ENCODE measurements around the gene DCAF16.
A peak's percentile ranks its signal among the peaks of the same experiment; 100 is the strongest.
"Not testable (repeated sequence)": the region's sequence is repeated elsewhere in the genome, so short reads cannot be mapped to it uniquely, and the experiment has no call there.

DCAF16 gene

DNA sequence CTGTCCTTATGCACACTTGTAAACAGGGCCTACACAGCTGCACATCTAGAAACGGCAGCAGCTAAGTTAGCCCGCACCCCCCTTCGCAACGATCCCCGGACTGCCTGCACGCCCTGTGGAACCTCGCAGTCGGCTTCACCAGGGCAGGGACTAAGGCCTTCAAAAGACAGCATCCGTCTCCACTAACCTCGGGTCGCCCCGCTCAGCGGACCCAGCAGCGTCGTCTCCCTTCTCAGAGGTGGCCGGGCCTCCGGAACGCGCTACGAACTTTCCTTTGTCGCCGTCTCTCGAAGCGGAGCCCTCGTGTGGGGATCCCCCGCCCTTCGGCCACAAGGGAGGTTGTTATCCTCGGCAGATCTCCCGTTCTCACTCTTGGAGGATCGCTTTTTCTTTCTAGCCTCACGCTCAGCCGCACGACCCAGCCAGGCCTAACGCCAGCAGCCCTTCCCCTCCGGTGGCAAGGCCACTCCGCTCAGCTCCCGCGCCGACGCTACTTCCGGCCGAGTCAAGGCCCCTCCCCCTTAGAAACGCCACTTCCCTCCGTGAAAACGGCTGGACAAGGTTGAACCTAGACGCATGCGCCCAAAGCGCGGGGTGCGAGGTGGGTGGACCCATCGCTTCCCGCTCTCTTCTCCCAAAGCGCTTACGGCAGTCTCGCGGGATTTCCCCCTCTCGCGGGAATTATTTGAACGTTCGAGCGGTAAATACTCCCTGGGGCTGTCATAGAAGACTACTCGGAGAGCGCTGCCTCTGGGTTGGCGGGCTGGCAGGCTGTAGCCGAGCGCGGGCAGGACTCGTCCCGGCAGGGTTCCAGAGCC lies at the start of gene DCAF16, which contains the start of gene NCAPG:
Gene DCAF16, minus strand, starts transcription at position 498 of the 818 bp plus-strand sequence. CDS start 6,616 bp downstream, outside the sequence.
Gene NCAPG, plus strand, starts transcription at position 720 of the 818 bp plus-strand sequence. CDS start 99 bp downstream, outside the sequence.
- DNase-seq (ENCODE audit: low read depth) = peak; percentile 99

DNA sequence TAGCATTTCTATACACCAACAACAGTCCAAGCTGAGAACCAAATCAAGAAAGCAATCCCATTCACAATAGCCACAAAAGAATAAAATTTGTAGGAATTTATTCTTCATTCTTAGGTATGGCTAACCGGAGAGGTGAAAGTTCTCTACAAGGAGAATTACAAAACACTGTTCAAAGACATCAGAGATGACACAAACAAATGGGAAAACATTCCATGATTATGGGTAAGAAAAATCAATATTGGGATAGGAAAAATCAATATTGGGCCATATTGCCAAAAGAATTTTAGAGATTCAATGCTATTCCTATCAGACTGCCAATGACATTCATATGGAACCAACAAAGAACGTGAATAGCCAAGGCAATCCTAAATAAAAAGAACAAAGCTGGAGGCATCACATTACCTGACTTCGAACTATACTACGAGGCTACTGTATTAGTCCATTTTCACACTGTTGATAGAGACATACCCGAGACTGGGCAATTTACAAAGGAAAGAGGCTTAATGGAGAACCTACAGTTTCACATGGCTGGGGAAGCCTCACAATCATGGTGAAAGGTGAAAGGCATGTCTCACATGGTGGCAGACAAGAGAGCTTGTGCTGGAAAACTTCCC lies 49.3 kb upstream of the DCAF16 start:
- DNase-seq (ENCODE audit: low read depth) = no peak

DNA sequence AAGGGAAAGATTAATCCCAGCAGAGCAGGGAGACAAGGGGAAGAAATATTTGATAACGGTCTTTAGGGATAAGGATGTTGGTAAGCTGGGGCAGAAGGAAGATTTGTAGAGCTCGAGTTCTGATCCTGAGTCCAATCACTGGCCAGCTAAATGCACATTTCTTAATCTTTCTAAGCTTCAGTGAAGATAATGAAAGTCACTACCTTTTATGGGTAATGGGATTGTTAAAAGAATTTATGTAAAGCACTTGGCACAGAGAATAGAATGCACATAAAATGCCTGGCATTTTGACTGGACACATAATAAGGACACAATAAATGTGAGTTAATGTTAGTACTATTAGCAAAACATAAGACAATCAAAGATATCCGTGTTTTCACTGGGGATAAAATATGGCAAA lies 43.5 kb upstream of the DCAF16 start:
- no peak for DNase-seq (ENCODE audit: low read depth)

DNA sequence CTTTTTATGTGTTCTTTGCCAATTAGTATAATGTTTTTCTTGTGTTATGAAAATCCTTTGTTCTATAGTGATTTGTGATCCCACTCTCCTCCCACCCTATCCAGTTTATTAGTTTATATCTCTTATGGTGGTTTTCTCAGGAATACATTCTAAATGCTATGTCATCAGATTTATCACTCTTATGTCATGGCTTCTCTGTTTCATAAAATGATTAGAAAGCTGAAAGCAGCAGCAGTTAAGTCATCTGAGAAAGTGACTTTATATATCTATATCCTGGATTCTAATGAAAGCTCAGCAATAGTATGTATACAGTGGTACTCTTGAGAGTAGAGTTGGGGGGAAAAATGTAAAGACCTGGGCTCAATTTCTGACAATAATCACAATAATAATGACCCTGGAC lies 41.4 kb upstream of the DCAF16 start:
- no peak for DNase-seq (ENCODE audit: low read depth)

DNA sequence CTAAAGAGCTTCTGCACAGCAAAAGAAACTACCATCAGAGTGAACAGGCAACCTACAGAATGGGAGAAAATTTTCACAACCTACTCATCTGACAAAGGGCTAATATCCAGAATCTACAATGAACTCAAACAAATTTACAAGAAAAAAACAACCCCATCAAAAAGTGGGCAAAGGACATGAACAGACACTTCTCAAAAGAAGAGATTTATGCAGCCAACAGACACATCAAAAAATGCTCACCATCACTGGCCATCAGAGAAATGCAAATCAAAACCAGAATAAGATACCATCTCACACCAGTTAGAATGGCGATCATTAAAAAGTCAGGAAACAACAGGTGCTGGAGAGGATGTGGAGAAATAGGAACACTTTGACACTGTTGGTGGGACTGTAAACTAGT lies 39.7 kb upstream of the DCAF16 start:
- not testable (repeated sequence) for DNase-seq (ENCODE audit: low read depth)

DNA sequence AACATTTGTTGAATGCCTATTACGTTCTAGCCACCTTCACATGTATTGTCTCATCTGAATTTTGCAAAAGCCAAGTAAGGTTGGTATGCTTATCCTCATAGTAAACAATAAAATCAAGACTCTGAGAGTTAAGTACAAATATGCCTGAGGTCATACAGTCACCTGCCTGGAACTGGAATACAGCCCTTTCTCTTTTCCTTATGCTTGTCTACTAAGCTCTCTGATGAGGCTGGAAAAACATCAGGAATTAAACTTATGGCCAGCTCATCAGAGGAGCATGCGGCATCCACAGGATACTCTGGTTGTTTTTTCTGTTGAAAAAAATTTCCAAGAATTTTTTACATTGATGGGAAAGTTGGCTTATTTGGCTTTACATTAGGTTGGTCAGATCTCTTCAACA lies 35.7 kb upstream of the DCAF16 start:
- DNase-seq (ENCODE audit: low read depth) = no peak

DNA sequence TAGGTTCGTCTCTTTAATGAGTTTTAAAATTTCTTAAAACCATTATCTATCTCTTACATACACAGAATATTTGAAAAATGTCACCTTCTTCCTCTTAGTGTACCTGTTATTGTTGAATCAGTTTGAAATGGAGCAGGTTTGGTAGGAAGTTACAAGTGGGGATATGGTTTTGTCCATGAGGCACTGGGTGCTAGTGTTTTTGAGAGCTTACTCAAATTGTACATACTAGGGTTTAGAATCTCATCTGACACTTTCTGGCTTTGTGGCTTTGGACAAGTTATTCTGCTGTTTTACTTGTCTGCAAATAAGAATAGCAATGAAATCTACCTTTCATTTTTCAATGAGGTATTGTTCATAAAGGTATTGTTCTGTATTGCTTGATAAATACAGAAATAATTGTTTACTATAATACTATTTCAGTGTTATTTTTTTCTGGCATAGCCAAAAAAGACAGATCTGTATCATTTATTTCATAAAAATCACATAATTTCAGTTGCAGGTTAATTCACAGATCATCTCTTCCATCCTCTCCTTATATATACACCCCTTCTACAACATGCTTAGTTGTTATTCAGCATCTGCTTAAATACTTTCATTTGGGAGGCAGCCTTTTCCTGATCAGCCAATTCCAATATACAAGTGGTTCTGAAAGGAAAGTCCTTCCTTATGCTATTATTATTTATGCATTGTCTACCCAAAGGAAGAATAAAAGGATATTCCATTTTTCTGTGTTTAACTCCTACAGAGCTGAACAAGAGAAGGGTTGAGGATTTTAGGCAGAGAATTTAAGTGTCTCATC lies 13.5 kb upstream of the DCAF16 start:
- no peak for DNase-seq (ENCODE audit: low read depth)

DNA sequence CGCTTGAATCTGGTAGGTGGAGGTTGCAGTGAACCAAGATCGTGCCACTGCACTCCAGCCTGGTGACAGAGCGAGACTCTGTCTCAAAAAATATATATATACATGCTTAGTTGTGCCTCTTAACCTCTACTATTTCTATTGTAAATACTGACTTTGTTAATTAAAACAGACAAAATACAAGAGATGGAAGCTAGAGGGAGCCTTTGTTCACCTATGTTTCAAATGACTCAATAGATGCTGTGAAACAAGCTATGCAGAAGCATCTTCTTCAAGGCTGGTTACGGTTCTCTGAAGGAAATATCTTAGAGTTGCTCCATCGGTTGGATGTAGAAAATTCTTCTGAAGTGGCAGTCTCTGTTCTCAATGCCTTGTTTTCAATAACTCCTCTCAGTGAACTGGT lies 6.5 kb upstream of the DCAF16 start:
- DNase-seq (ENCODE audit: low read depth) = no peak

DNA sequence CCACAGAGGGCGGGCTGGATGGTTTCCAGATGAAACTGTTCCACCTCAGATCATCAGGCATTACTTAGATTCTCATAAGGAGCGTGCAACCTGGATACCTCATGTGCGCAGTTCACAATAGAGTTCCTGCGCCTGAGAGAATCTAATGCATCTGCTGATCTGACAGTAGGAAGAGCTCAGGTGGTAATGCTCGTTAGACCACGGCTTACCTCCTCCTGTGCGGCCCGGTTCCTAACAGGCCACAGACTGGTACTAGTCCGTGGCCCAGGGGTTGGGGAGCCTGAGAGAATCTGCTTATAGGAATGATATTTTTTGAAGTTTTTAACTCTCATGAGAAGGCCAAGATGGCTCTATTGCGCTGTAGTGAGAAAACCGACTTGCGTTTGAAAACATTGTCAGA lies 5.6 kb upstream of the DCAF16 start:
- no peak for DNase-seq (ENCODE audit: low read depth)

DNA sequence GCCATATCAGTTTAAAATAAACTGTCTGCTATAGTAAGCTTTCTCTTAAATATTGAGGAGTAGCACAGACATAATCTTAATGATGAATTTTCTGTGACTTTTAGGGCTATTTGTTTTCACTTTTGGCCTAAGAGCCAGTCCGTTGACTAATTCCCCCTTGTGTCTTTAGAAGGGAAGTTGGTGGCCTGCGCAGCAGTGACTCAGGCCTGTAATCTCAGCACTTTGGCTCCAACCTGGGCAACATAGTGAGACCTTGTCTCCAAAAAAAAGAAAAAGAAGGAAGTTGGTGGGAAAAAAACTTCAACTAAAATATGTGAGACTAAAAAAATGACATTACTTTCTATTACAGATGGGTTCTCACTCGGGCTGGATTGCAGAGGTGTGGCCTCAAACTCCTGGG lies 3.6 kb upstream of the DCAF16 start:
- no peak for DNase-seq (ENCODE audit: low read depth)

DNA sequence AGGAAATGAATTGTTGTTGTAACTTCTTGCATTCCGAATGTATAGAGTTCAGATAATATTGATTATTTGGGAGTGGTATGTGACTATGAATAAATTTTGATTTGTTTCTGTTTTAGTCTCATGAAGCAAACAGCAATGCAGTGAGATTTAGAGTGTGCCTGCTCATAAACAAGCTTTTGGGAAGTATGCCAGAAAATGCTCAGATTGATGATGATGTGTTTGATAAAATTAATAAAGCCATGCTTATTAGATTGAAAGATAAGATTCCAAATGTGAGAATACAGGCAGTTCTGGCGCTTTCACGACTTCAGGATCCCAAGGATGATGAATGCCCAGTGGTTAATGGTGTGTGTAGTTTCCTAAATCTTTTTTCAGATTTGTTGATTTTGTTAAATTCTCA lies 2.2 kb upstream of the DCAF16 start:
- DNase-seq (ENCODE audit: low read depth) = no peak

DNA sequence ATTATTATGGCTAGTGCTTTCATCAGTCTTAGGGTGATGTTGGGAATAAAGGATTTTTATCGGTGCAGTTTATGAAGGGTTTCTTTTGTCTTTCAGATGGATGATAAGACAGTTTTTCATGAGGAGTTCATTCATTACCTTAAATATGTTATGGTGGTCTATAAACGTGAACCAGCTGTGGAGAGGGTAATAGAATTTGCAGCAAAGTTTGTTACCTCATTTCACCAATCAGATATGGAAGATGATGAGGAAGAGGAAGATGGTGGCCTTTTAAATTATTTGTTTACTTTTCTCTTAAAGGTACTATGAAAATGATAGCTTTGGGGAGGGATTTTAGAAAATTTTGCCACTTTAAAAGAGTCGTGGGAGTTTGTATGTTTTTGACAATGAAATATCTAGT lies 1.6 kb upstream of the DCAF16 start:
- no peak for DNase-seq (ENCODE audit: low read depth)

DNA sequence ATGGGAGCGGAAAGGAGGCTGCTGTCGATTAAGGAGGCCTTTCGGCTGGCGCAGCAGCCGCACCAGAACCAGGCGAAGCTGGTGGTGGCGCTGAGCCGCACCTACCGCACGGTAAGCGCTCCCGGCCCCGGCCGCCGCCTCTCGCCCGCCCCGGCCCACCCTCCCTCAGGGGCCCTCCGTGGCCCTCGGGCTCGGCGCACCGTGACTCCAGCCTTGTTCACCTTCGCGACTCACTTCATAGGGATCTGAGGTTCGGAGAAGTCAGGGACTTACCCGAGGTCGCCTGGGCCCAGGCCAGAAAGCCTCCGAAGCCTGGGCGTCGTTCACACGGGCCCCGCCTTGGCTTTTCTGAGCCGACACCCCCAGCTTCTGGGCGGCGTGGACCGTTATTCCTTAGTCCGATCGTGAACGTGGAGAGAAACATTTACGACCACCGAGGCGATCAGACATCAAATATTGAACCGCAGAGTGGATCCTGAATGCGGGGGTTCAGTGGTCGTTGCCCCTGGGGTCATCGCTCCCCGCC lies 584 bp upstream of the DCAF16 start:
- no peak for DNase-seq (ENCODE audit: low read depth)

DNA sequence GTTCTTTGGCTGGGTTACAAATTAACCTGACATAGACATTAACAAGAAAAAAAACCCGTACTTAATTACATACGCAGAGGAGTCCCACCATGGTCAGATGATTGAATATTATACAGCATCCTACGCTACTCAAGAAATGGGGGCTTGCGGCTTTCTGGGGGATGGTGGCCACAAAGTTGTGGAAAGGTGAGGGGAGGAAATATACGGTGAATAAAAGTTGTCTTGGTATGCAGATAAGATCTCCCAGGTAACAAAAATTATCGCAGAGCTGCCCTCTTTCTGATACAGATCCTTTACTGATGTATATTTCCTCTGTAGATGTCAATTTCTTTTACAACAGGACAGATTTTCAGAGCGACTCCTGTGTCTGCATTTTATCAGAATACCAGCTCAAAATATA lies 890 bp downstream of the DCAF16 start:
- no peak for DNase-seq (ENCODE audit: low read depth)

DNA sequence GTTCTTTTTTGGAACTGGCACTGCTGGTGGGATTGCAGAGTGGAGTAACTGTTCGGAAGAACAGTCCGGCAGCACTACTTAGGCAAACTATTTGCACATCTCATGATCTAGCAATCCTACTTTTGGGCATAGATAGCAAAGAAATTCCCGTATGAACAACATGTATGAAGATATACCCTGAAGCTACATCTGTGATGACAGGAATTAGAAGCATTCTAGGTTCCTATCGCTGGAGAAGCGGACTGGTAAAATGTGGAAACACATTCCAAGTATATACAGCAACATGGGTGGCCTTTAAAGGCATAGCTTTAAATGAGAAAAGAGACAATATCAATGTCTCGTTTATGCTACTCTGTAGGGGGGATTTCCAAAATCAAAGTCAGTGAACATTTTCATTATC lies 3.1 kb downstream of the DCAF16 start:
- DNase-seq (ENCODE audit: low read depth) = no peak

DNA sequence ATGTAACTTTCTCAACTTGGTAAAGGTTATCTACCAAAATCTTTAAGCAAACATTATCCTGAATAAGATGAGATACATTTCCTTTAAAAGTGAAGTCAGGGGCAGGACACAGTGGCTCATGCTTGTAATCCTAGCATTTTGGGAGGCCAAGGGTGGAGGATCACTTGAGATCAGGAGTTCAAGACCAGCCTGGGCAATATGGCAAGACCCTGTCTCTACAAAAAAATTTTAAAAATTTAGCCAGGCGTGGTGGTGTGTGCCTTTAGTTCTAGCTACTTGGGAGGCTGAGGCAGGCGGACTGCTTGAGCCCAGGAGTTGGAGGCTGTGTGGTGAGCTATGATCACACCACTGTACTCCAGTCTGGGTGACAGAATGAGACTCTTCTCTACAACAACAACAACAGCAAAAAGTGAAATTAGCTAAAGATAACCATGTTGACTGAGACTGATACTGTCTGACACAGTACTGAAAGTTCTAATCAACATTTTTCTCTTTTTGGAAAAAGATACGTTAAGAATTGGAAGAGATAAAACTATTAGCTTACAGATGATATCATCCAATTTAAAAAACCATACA lies 4.9 kb downstream of the DCAF16 start:
- no peak for DNase-seq (ENCODE audit: low read depth)

DNA sequence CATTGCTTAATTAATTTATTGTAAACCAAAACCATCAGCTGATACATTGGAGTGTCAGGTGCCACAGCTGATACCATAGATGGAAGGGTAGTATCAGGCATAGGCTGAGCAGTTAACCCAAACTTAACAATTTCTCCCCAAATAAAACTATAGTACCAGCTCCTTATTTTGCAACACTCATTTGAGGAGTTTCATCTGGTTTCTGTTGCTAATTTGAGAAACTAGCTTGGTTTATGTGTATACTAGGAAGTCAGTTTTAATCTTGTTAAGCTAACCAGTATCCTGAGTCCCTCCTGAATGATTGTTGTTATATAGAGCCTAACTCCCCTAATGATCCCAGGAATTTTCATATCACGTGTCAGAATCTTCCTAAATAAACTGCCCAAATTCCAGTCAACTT lies 12.7 kb downstream of the DCAF16 start:
- no peak for DNase-seq (ENCODE audit: low read depth)

DNA sequence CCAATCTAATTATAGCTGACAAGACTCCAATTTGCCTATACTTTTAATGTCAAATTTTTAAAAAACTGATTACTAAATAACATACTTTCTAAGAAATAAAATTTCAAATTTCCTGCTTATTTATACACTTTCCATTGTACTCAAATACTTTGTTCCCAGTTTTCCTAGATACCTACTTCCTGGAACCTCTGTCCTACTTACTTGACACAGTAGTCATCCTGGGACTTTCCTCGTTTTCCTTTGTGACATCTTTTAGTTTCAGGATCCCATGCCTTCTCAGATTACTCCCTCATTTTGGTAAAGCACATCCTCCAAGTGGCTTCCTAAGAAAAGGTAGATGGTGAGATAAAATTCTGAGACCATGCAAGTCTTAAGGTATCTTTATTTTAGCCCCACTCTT lies 15.8 kb downstream of the DCAF16 start:
- no peak for DNase-seq (ENCODE audit: low read depth)

DNA sequence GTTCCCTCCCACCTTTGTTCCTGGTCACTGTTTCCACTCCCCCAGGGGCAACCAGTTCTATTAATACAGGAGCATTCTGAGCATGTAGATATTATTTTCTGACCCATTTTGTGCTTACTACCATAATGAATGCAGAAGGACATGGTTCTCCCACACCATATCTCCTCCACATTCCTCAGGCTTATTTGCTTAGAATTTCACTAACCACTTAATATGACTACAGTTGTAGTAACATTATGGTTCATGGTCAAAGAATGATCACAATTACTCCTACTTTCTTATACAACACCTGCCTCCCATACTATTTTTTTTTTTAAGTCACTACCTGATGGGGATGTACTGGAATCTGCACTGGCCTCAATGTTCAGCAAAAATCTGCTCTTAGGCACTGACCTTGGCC lies 21.6 kb downstream of the DCAF16 start:
- no peak for DNase-seq (ENCODE audit: low read depth)

DNA sequence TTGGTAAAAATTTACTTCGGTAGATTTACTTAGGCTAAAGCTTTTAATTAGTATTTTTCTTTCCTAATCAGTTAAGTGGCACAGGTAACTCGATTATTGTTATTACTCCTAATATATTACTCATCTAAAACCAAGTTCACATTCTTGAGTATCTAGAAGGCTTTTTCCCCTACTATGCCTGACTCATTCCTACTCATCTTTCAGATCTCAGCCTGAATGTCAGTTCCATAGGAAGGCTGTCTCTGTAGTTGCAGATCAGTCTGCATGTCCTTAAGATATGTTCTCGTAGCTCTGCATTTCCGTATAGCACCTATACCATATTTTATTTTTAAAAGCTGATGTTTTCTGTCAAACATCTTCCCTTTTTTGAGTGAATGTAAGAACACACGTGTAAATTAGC lies 23.2 kb downstream of the DCAF16 start:
- DNase-seq (ENCODE audit: low read depth) = no peak

DNA sequence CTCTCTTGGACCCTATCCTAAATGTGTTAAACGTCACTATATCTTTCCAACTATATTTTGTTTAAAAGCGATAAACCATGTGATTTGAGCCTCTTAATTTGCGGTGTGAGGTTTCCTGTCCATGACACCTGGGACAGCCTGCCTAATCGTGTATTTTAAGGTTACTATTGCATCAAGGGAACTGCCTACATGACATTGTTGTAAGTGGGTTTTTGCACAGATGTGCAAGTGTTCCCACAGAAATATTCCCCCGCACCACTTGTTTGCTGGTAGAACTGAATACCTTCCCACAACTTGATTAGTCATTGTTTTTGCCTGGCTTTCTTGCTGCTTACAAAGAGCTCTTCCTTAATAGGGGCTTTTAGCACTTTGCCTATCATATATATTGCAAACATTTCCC lies 24.0 kb downstream of the DCAF16 start:
- no peak for DNase-seq (ENCODE audit: low read depth)

DNA sequence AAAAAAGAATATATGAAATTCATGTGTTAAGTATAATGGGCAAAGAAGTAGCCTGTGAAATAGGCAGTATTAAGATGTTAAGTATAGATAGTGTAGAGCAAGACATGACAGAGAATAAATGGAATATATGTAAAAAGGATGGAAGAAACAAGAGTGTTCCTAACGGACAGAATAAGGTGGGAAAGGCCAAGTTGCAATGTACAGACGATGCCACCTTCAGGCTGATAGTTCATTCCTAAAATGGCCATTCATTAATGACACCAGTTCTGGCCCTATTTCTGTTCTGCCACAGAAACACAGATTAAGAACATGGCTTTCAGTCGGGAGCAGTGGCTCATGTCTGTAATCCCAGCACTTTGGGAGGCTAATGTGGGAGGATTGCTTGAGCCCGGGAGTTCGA lies 24.7 kb downstream of the DCAF16 start:
- DNase-seq (ENCODE audit: low read depth) = no peak
